ENCODE data around the gene GP2.
"Not testable (repeated sequence)": the region's sequence is repeated elsewhere in the genome, so short reads cannot be mapped to it uniquely, and the experiment has no call there.

Gene GP2

DNA sequence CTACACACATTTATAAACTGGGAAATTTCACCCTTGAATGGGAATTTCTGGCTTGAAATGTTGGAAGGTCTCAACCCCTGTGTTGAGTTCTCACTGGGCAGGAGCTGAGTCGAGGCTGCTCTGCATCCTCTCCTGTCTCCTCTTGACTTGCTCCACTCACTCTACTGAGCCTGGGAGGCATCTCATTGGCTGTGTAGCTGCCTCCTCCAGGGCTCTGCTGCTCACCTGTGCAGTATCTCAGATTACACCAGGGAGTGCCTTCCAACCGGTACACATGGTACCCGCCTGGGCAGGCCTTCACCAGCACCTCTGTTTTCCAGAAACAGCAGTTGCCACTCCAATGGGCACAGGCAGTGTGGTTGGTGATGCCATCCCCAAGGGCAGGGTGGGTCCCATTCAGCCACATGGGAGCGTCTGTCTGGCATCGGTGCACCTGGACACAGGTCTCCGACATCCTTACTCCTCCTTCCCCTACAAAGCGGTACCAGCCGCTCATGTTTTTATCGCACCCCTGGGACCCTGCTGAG is 3.7 kb downstream of the GP2 start:
- DNase-seq, result no peak

DNA sequence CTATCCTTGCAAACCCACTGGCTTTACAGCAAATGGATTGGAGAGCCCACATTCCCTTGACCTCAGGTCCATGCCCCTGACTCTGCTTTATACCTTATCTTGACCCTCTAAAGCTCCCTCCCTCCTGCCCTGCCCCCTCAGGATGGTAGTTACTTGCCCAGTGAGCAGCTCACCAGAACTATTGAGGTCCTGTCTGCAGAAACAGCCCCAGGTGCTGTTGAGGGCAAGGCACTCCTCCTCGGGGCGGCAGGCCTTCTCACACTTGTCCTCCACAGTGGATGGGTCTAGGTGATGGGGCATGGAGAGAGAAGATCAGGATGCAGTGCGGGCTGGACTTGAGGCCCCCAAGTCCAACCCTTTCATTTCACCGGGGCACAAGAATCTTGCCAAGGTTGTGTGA is 4.6 kb downstream of the GP2 start:
- DNase-seq, result no peak

DNA sequence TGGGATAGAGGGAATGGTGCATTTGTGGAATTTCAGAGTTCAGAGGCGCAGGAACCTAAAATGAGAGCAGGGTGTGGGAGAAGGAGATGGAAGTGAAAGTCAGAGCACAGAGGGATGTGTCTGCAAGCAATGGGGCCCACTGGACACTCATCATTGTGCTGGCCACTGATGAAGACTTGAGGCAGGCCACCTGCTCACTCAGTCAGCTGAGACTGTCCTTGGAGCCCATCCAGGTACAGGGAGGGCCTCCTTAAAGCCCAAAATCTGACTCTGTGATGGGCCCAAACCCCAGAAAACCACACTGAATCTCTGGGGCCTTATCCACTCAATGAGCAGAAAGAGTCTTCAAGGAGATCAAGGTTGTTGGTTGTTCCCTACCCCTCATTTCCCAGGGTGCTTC is 5.6 kb downstream of the GP2 start:
- no peak for DNase-seq

DNA sequence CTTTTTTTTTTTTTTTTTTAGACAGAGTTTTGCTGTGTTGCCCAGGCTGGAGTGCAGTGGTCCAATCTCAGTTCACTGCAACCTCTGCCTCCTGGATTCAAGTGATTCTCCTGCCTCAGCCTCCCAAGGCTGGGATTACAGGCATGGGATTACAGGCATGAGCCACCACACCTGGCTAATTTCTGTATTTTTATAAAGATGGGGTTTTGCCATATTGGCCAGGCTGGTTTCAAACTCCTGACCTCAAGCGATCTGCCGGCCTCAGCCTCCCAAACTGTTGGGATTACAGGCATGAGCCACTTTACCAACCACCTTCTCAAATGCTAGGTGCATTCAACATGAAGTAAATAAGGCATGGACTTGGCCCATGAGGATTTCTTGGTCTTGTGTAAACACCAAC is 6.3 kb downstream of the GP2 start:
- DNase-seq, result not testable (repeated sequence)

DNA sequence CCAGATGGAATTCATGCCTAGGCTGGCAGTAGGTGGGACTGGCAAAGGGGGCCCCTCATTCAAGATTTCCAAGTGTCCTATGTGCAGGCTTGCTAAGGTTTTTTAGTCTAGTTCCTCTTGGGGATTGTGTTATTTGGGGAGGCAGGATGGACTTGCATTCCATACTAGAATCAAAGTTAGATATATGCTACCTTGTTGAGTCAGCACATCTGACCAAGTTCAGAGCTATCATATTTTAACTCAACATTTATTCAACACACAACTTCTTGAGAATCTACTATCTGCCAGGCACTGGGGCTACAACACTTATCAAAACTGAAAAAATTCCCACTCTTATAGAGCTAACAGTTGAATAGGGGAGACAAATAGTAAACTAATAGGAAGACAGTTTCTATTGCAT is 6.7 kb downstream of the GP2 start:
- DNase-seq, result no peak

- DNase-seq, result no peak
Measured at GRCh38 chr16:20320178-20320577, 7.1 kb downstream of the GP2 start.

DNA sequence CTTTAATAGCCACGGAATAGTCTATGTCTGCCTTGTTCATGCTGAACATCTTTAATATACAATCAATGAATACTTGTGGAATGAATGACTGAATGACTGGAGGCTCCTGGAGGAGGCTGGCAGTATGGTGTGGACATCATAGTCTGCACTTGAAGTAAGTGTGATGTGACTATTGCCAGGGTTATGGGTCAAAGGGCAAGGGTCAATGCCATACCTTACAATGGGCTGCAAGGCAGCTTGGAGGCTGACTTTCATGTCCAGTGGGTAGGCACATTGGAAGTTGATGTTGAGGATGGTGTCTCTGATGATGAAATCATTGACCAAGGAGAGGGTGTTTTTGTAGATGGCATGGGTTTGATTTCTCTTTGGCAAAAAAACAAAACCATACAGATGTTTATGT is 7.9 kb downstream of the GP2 start:
- no peak for DNase-seq

DNA sequence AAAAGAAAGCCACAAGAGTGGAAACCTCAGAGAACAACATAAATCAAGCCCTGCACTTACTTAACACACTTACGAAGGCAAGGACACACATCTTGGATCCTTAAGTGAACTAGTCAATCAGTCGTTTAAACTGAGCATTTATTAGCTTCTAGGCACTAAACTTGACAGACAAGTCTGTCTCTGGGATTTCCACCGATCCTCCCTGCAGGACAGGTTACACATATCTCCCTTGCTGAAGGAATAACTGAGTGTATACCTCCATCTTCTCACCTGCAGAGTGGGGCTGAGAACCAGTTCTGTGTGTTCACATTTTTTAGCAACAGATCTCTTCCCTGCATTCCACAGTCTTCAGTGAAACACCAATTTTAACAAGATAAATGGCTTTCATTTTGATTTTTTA is 8.9 kb downstream of the GP2 start:
- DNase-seq, result no peak

- no peak for DNase-seq
Measured at GRCh38 chr16:20318006-20318405, 9.3 kb downstream of the GP2 start.

DNA sequence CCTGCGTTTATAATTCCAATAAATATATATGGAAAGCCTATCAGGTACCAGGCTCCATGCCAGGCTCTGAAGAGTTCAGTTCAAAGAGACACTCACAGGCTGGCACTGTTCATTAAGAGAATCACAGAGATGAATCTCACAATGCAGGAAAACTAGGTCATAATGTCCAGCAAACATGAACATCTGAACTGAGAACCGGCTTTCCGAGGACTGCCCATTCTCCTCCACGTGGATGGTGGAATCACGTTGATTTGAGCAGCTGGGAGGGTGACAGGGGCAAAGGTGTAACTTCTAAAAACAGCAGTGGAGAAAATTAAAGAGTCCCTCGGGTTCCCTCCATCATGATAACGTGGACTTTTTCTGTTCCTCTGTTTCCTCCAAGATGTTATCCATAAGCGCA is 10.2 kb downstream of the GP2 start:
- no peak for DNase-seq

GRCh38 chr16:20316715-20317114 is 10.6 kb downstream of the GP2 start:
- DNase-seq, result no peak

DNA sequence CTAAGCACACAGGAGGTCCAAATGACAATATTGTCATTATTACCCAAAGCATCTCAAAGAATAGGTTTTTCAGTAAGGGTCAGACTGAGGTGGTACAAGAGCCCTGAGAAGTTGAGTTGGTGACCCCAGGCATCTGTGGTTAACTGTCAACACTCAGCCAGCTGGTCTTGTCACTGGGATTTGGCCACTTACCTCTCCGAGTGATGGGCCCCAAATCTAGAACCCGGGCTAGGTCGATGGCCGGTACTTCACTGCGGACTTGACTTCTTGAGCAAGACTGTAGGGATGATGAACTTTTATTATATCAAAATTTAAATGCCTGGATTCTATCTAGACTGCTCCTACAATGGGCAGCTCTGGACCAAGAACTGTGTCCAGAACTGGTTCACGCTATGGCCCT is 11.5 kb downstream of the GP2 start:
- DNase-seq, result no peak

- no peak for DNase-seq
Measured at GRCh38 chr16:20314575-20314974, 12.7 kb downstream of the GP2 start.

GRCh38 chr16:20313741-20314140 is 13.6 kb downstream of the GP2 start:
- DNase-seq, result no peak

DNA sequence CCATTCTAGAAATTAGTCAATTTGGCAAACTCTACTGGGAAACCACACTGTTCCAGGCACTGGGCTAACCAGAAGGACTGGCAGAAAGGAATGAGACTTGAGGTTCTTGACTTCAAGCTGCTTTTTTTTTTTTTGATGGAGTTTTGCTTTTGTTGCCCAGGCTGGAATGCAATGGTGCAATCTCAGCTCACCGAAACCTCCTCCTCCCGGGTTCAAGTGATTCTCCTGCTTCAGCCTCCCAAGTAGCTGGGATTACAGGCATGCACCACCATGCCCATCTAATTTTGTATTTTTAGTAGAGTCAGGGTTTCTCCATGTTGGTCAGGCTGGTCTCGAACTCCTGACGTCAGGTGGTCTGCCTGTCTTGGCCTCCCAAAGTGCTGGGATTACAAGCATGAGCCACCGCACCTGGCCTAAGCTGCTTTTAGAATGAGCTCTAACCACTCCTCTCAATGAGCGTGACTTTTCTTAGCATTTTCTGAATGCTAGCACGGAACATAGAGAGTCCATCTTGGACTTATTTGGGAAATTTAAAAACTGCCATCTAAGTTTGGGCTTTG is 14.7 kb downstream of the GP2 start:
- DNase-seq, result not testable (repeated sequence)

DNA sequence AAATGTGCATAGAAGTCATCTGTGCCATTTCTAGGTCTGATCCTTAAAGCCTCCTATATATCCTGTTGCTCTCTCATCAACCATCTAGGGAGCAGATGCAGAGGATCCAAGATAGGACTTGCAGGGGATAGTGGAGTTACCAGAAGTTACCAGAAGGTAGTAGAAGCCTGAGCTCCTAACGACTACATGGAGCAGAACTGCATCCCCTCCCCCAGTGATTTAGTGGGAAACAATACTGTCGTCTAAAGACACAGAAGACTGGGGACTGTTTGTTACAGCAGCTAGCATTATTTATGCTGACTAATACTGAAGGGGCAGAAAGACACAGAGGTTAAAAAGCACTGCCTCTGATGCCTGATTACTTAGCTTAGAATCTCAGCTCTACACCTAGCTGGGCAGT is 15.8 kb downstream of the GP2 start:
- DNase-seq, result no peak

DNA sequence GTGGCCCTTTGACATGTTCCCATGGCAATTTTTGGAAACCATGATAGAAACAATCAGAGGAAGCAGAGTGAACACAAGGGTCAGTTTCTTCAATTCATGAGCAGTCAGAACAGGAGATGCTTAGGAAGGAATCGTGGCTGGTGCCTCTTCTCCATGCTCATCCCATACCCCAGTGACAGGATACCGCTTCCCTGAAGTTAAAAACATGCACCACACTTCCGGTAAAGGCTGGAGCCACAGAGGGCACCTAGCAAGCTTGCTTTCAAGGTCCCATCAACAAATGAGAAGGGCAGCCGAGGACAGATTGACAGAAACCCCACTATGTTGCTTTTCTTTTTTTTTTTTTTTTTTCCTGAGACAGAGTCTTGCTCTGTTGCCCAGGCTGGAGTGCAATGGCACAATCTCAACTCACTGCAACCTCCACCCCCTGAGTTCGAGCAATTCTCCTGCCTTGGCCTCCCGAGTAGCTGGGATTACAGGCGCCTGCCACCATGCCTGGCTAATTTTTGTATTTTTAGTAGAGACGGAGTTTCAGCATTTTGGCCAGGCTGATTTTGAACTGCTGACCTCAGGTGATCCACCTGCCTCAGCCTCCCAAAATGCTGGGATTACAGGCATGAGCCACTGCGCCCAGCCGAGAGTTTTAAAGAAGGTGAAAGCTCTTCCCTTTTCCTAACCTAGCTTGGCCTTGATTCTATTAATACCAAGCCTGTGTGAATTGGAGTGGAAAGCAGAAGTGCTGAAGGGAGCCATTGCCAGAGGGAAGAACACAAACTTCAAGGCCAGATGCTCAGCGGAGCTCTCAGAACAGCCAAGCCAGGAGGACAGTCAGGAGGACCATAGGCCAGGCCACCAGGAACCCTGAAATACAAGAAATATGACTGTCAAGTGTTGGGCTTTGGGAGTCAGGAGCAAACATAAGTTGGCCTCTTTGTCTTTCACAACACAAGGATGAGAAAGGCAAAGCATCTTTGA is 16.6 kb downstream of the GP2 start:
- DNase-seq, result no peak

DNA sequence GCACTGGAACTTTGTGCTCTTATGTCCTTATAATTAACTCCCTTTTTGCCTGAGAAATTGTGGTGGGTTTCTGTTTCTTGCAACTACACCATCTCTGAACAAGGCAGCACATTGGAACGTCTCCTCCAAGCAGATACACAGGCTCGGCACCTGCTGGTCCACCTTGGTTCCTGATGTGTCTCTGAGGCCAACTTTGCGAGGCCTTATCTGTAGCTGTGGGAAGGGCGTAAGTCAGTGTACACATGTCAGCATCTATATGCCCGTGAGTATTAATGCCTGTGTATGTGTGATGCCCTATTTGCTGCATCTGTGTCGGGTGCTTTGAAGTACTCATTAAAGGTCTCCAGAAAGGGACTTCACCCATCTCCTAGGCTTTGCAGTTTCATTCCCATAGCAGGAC is 17.5 kb downstream of the GP2 start:
- no peak for DNase-seq

GRCh38 chr16:20308801-20309590 is 18.3 kb downstream of the GP2 start:
- DNase-seq, result no peak

- DNase-seq, result no peak
Measured at GRCh38 chr16:20308266-20308665, 19.0 kb downstream of the GP2 start.

DNA sequence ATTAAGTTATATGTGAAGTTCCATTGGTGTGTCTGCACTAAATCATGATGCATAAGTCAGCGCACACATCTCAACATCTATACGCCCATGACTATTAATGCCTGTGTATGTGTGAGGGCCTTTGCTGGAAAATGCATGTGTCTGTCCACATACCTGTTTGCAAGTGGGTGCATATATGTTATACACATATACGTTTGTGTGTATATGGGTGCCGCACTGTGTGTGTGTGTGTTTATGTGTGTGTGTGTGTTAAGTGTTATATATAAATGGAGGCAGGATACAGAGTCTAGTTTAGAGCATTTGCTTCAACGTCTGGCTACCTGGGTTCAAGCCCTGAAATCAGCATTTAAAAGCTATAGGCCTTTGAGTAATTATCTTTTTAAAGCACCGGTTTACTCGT is 19.5 kb downstream of the GP2 start:
- no peak for DNase-seq

DNA sequence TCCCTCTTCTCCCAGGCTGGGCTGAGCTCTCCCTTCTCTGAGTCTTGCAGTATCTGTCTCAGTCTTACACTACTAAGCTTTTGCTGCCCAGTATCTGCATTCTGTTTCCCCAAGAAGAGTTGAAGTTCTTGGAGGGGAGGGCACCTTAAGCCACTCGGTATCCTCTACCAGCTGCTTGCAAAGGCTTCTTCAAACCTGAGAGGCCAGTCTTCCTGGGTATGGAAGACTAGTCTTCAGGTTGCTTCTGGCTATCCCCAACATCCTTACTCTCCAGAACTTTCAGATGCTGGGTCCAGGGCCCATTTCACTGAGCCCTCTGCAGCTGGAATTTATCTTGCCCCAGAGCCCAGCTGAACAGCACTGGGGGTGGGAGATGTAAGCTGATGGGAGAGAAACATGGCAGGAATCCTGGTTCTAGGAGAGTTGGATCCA is 20.1 kb downstream of the GP2 start:
- no peak for DNase-seq

GRCh38 chr16:20306401-20306800 is 20.9 kb downstream of the GP2 start:
- no peak for DNase-seq

GRCh38 chr16:20303012-20303411 is 24.3 kb downstream of the GP2 start:
- DNase-seq, result no peak
